Amniotic stem cell (primary cell): Measurements from ENCODE around the gene PEX11G.
"Not testable (repeated sequence)": the region's sequence is repeated elsewhere in the genome, so short reads cannot be mapped to it uniquely, and the experiment has no call there.

Experiments used
- DNase-seq: peaks from one replicate; lab custom pipeline; 2025; lab: John Stamatoyannopoulos, UW

PEX11G gene

GRCh38 chr19:7463575-7463974, 25.3 kb downstream of the PEX11G start:
- no peak for DNase-seq

GRCh38 chr19:7461841-7462629, 26.8 kb downstream of the PEX11G start:
- no peak for DNase-seq

GRCh38 chr19:7460562-7460966, 28.3 kb downstream of the PEX11G start:
- no peak for DNase-seq

GRCh38 chr19:7459773-7460172, 29.1 kb downstream of the PEX11G start:
- DNase-seq, result no peak

GRCh38 chr19:7458675-7459074, 30.2 kb downstream of the PEX11G start:
- DNase-seq, result no peak

GRCh38 chr19:7456964-7457541, 31.8 kb downstream of the PEX11G start:
- DNase-seq, result no peak

- DNase-seq, result no peak
Observed at GRCh38 chr19:7455600-7456296, 33.1 kb downstream of the PEX11G start.

GRCh38 chr19:7454998-7455397, 33.8 kb downstream of the PEX11G start:
- no peak for DNase-seq

- DNase-seq, result no peak
Observed at GRCh38 chr19:7450243-7451223, 38.3 kb downstream of the PEX11G start.

GRCh38 chr19:7449391-7450070, 39.3 kb downstream of the PEX11G start:
- DNase-seq, result not testable (repeated sequence)

- no peak for DNase-seq
Observed at GRCh38 chr19:7447648-7448047, 41.2 kb downstream of the PEX11G start.

GRCh38 chr19:7445104-7445503, 43.7 kb downstream of the PEX11G start:
- no peak for DNase-seq

- DNase-seq, result no peak
Observed at GRCh38 chr19:7444042-7444441, 44.8 kb downstream of the PEX11G start.

GRCh38 chr19:7442423-7442822, 46.4 kb downstream of the PEX11G start:
- no peak for DNase-seq

GRCh38 chr19:7441468-7442146, 47.2 kb downstream of the PEX11G start:
- no peak for DNase-seq

GRCh38 chr19:7440188-7440975, 48.5 kb downstream of the PEX11G start:
- no peak for DNase-seq

GRCh38 chr19:7435586-7435985, 53.2 kb downstream of the PEX11G start:
- no peak for DNase-seq

GRCh38 chr19:7434391-7434790, 54.4 kb downstream of the PEX11G start:
- no peak for DNase-seq

- not testable (repeated sequence) for DNase-seq
Observed at GRCh38 chr19:7433456-7433855, 55.4 kb downstream of the PEX11G start.
